Neural crest cell (in vitro differentiated cells): Measurements from ENCODE around the gene MKX. TPM values are rescaled to one million over a fixed set of nuclear protein-coding genes. Genes with fewer than 3 reads are reported as not detected.
"Not testable (repeated sequence)": the region's sequence is repeated elsewhere in the genome, so short reads cannot be mapped to it uniquely, and the experiment has no call there.

Source experiments
- DNase-seq: peaks from one replicate; pipeline ENCODE4 v3.0.0; 2021; ENCODE audit warnings: low read depth, mixed read lengths, low spot score
- H3K27ac Mint-ChIP-seq: one replicate; pipeline ENCODE4 v1.8.0; 2021; ENCODE audit warnings: mild to moderate bottlenecking, mixed read lengths; ENCODE audit not compliant: unreplicated experiment
- H3K27me3 Mint-ChIP-seq: 2 replicates; pipeline ENCODE4 v1.8.0; 2021; ENCODE audit warnings: low read depth, mild to moderate bottlenecking, mixed read lengths
- H3K36me3 Mint-ChIP-seq: 2 replicates; pipeline ENCODE4 v1.8.0; 2021; ENCODE audit warnings: low read depth, mild to moderate bottlenecking, mixed read lengths
- H3K4me1 Mint-ChIP-seq: 2 replicates; pipeline ENCODE4 v1.8.0; 2021; ENCODE audit warnings: mixed read lengths
- H3K4me3 Mint-ChIP-seq: one replicate; pipeline ENCODE4 v1.8.0; 2021; ENCODE audit warnings: mild to moderate bottlenecking, mixed read lengths
- H3K9me3 Mint-ChIP-seq: 2 replicates; pipeline ENCODE4 v1.8.0; 2021; ENCODE audit warnings: mixed read lengths
- total RNA-seq: library from RNA; stranded (reverse); gene quantifications from 2 replicates; pipeline ENCODE4 v1.2.1, GENCODE V29; 2021
- TF ChIP-seq, protein P1 (sequence below): fragments of 200-600 bp; sonication (generic); conservative IDR thresholded peaks from 2 replicates; pipeline ENCODE4 v1.5.0; 2021; ENCODE audit warnings: antibody characterized with exemption, mild to moderate bottlenecking

MKX gene
- total RNA-seq, 1 donor from 2014 or later, result not detected

DNA sequence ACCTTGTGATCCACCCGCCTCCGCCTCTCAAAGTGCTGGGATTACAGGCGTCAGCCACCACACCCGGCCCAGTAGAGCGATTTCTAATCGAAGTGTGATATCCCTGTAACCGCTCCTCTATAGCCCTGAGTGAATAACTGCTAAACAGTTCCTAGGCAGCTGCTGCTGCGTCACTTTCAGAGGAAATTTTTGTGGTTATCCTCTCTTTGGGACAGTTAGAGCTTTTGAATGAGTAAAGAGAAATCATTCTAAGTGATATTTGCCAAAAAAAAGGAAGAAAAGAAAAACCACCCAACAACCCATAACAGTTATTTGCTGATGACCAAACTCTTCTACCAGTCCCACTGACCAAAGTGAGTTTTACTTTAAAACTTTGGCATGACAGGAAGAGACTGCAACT lies 59.9 kb downstream of the MKX start:
- Mint-ChIP-seq H3K36me3 (no peaks in the 10 kb centered on the region), H3K27me3 (no peaks in the 10 kb centered on the region), H3K9me3 (peaks cover 2% of the 10 kb centered on the region), H3K27ac (no peak overlapping the region), H3K4me3 (no peak overlapping the region), H3K4me1 (peaks cover 7% of the 10 kb centered on the region)
- TF ChIP-seq, protein P1, sequence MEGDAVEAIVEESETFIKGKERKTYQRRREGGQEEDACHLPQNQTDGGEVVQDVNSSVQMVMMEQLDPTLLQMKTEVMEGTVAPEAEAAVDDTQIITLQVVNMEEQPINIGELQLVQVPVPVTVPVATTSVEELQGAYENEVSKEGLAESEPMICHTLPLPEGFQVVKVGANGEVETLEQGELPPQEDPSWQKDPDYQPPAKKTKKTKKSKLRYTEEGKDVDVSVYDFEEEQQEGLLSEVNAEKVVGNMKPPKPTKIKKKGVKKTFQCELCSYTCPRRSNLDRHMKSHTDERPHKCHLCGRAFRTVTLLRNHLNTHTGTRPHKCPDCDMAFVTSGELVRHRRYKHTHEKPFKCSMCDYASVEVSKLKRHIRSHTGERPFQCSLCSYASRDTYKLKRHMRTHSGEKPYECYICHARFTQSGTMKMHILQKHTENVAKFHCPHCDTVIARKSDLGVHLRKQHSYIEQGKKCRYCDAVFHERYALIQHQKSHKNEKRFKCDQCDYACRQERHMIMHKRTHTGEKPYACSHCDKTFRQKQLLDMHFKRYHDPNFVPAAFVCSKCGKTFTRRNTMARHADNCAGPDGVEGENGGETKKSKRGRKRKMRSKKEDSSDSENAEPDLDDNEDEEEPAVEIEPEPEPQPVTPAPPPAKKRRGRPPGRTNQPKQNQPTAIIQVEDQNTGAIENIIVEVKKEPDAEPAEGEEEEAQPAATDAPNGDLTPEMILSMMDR, result no peak
- no peak for DNase-seq

DNA sequence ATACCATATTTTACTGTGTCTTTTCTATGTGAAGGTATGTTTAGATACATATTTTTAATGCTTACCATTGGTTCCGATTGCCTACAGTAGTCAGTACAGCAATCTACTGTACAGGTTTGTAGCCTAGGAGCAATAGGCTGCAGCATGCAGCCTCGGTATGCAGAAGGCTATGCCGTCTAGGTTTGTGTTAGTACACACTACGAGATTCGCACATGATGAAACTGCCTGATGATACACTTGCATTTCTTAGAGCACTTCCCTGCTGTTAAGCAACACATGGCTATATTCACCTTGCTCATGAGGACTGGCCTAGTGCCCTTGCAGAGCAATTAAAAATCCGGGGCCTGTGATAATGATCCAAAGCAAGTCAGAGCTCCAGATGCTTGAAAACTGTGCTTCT lies 62.4 kb downstream of the MKX start:
- Mint-ChIP-seq H3K27me3 (no peaks in the 10 kb centered on the region), H3K9me3 (peaks cover 2% of the 10 kb centered on the region), H3K4me1 (peaks cover 7% of the 10 kb centered on the region), H3K27ac (no peak overlapping the region), H3K36me3 (no peaks in the 10 kb centered on the region), H3K4me3 (no peak overlapping the region)
- no peak for DNase-seq
- TF ChIP-seq, protein P1, result no peak

DNA sequence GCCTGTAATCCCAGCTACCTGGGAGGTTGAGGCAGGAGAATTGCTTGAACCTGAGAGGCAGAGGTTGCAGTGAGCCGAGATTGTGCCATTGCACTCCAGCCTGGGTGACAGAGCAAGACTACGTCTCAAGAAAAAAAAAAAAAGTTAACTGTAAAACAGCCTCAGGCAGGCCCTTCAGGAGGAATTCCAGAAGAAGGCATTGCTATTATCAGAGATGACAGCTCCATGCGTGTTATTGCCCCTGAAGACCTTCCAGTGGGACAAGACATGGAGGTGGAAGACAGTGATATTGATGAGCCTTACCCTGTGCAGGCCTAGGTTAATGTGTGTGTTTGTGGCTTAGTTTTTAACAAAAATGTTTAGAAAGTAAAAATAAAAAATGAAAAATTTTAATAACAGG lies 63.8 kb downstream of the MKX start:
- H3K27me3 Mint-ChIP-seq, H3K4me3 Mint-ChIP-seq, DNase-seq, H3K9me3 Mint-ChIP-seq, H3K4me1 Mint-ChIP-seq, H3K27ac Mint-ChIP-seq, H3K36me3 Mint-ChIP-seq: not testable (repeated sequence)

DNA sequence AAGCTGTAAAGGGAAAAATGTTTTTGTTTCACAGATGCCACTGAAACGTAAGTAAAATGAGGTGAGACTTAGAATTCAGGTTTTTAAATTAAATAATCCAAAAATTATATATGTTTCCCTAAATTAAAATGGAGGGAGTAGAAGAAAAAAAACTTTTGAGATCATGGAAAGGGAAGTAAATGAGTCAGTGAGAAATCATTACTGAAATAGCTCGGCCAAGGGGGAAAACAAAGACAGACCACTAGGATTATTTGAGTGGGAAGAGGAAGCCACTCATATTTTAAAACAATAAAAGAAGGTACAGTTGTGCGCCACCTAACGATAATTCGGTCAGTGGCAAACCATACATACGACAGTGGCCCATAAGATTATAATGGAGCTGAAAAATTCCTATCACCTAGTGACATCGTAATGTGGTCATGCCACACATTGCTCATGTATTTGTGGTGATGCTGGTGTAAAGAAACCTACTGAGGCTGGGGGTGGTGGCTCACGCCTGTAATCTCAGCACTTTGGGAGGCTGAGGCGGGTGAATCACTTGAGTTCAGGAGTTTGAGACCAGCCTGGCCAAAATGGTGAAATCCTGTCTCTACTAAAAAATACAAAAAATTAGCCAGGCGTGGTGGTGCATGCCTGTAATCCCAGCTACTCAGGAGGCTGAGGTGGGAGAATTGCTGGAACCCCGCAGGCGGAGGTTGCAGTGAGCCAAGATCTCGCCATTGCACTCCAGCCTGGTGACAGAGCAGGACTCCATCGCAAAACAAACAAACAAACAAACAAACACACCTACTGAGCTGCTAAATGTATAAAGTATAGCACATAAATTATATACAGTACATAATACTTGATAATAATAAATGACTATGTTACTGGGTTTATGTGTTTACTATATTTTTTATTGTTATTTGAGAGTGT lies 64.7 kb downstream of the MKX start:
- Mint-ChIP-seq H3K36me3 (no peaks in the 10 kb centered on the region), H3K27me3 (no peaks in the 10 kb centered on the region), H3K27ac (no peak overlapping the region), H3K9me3 (peaks cover 2% of the 10 kb centered on the region), H3K4me3 (no peak overlapping the region), H3K4me1 (peaks cover 7% of the 10 kb centered on the region)
- TF ChIP-seq, protein P1, result no peak
- no peak for DNase-seq

DNA sequence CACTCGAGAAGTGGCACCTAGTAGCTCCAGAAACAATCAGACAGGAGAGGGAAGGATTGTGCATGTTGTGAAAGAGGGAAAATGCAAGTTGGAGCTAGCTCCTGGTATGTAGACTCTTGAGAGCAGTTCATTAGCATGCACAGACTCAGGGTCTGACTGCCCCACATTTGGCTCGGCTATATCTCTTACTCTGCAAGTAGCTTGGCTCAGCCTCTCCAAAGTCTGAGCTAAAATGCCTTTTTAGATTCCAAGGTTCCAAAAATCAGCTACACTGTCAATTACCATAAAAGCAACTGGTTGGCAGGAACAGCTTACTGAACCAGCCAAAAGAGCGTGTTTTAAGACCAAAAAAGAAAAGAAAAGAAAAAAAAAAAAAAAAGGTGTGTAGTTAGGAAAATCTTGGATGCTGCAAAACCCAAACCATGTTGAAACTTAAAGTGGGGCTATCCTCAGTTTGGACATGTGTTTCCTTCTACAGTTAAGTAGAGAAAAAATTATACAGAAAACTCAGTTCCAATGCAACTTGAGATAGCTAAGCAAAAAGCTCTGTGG lies 65.5 kb downstream of the MKX start:
- Mint-ChIP-seq H3K4me1 (peaks cover 6% of the 10 kb centered on the region), H3K36me3 (no peaks in the 10 kb centered on the region), H3K4me3 (no peak overlapping the region), H3K27me3 (no peaks in the 10 kb centered on the region), H3K9me3 (no peaks in the 10 kb centered on the region), H3K27ac (no peak overlapping the region)
- DNase-seq, result no peak
- TF ChIP-seq, protein P1, result no peak

DNA sequence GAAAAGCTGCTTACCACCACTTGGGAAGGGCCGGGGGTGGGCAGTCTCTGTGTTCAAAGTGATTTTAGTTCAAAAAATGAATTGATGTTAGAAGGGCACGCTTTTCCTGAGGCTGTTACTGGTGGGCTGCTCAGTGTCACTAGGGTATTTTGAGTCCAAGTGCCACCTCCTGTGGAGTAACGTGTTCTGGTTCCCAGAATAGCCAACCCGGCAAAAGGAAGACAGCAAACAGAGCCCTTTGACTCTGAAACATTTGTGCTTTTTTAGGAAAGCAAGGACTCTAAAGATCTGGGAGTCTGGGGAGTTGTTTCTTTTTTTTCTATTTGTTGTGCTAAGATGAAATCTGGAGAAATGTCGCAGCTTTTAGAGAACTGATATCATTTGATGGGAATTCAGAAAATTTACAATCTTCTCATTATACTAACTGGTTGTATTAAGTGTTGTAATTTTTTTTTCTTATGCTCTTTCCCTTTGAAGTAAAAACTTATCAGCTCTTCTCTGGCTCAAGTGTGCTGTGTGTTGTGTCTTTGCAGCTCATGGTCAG lies 66.2 kb downstream of the MKX start:
- H3K27me3 Mint-ChIP-seq, result no peaks in the 10 kb centered on the region
- no peak for DNase-seq
- no peaks in the 10 kb centered on the region for H3K36me3 Mint-ChIP-seq
- no peaks in the 10 kb centered on the region for H3K9me3 Mint-ChIP-seq
- no peak overlapping the region for H3K4me3 Mint-ChIP-seq
- no peaks in the 10 kb centered on the region for H3K4me1 Mint-ChIP-seq
- TF ChIP-seq, protein P1, result no peak
- H3K27ac Mint-ChIP-seq, result no peak overlapping the region
